CD4-positive, CD25-positive, alpha-beta regulatory T cell (primary cell): ENCODE data around the gene RPS21. TPM values are rescaled to one million over a fixed set of nuclear protein-coding genes. Genes with fewer than 3 reads are reported as not detected.

ENCODE experiments used
- ATAC-seq, 2 donors: fragments of 150-1000 bp; cut with Tn5 transposase; one replicate each; pipeline ENCODE4 v1.10.0; 2021; ENCODE audit warnings: low read depth in 2 of 2, moderate number of reproducible peaks in 2 of 2, moderate library complexity in 1 of 2
- DNase-seq, 3 donors: peaks; one replicate each; pipeline versions ENCODE4 v3.0.0 to v3.0.0-alpha.2; 2012 to 2022; ENCODE audit warnings: mixed read lengths in 1 of 3
- H3K27ac ChIP-seq: one replicate; pipeline ENCODE4 v1.7.0; 2013; ENCODE audit warnings: mild to moderate bottlenecking, low read length; ENCODE audit not compliant: insufficient read depth, poor library complexity, severe bottlenecking
- H3K27me3 ChIP-seq: one replicate; pipeline ENCODE4 v1.7.0; 2013; ENCODE audit warnings: low read length; ENCODE audit not compliant: control insufficient read depth, insufficient read depth
- H3K36me3 ChIP-seq: one replicate; pipeline ENCODE4 v1.7.0; 2013; ENCODE audit warnings: mild to moderate bottlenecking, low read length, moderate library complexity; ENCODE audit not compliant: control insufficient read depth, insufficient read depth
- H3K4me1 ChIP-seq: 2 replicates; pipeline ENCODE4 v1.7.0; 2013; ENCODE audit warnings: mild to moderate bottlenecking, low read length; ENCODE audit not compliant: insufficient read depth, control insufficient read depth, poor library complexity, severe bottlenecking
- H3K4me3 ChIP-seq: one replicate; pipeline ENCODE4 v1.7.0; 2013; ENCODE audit warnings: low read depth, mild to moderate bottlenecking, low read length, moderate library complexity
- H3K9me3 ChIP-seq, 2 experiments: 1 replicate in 1 of 2; 2 replicates in 1 of 2; pipeline ENCODE4 v1.7.0; 2013; ENCODE audit warnings: low read length in 2 of 2, mild to moderate bottlenecking in 1 of 2, moderate library complexity in 1 of 2; ENCODE audit not compliant: control insufficient read depth in 2 of 2
- H3K27ac Mint-ChIP-seq, 3 donors: one replicate each; pipeline ENCODE4 v1.8.0; 2020 to 2022; ENCODE audit warnings: mild to moderate bottlenecking in 3 of 3, mixed read lengths in 3 of 3, moderate library complexity in 2 of 3
- H3K27me3 Mint-ChIP-seq: one replicate; pipeline ENCODE4 v1.8.0; 2022; ENCODE audit warnings: mild to moderate bottlenecking, mixed read lengths
- H3K36me3 Mint-ChIP-seq: one replicate; pipeline ENCODE4 v1.8.0; 2020; ENCODE audit warnings: mixed read lengths
- H3K4me1 Mint-ChIP-seq, 4 donors: one replicate each; pipeline ENCODE4 v1.8.0; 2020 to 2022; ENCODE audit warnings: mixed read lengths in 4 of 4, mild to moderate bottlenecking in 1 of 4
- H3K4me3 Mint-ChIP-seq, 4 donors: one replicate each; pipeline ENCODE4 v1.8.0; 2020 to 2022; ENCODE audit warnings: mild to moderate bottlenecking in 4 of 4, mixed read lengths in 4 of 4, moderate library complexity in 3 of 4
- H3K9me3 Mint-ChIP-seq, 7 donors: one replicate each; pipeline ENCODE4 v1.8.0; 2020 to 2022; ENCODE audit warnings: mixed read lengths in 7 of 7, mild to moderate bottlenecking in 3 of 7, moderate library complexity in 2 of 7
- polyA plus RNA-seq, 4 donors: library from polyadenylated mRNA; unstranded; fragments of 300-500 nt; fragmentation: Illumina TruSeq; gene quantifications; one replicate each; pipeline ENCODE4 v1.2.3, GENCODE V29; 2021
- total RNA-seq: library from RNA; stranded (reverse); gene quantifications from one replicate; pipeline ENCODE4 v1.2.3, GENCODE V29; 2022

The RPS21 gene
- total and polyA plus RNA-seq, 5 donors from 2014 or later = 1,945 to 3,094 (median 2,256) TPM

DNA sequence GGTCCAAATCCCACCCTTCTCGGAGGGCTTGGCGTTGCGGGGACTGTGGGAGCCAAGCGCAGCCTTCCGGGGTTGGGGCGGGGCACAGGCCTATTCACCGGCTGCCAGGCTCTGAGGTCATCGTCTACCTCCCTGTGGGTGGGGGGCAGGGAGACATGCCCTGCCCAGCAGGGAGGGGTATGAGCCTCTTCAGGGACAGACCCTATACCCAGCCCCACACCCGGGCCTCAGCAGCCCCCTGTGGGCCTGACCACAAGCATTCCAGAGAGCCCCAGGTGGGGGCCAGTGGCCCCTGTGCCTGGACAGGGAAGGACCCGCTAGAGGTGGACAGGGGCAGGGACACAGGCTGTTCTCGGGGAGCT lies 31.4 kb upstream of the RPS21 start:
- Mint-ChIP-seq H3K9me3 (no peaks in the 10 kb centered on the region), H3K27me3 (no peaks in the 10 kb centered on the region), H3K27ac (no peak overlapping the region), H3K4me3 (no peak overlapping the region), H3K4me1 (no peaks in the 10 kb centered on the region), H3K36me3 (no peaks in the 10 kb centered on the region)
- DNase-seq = no peak
- H3K4me3 ChIP-seq = no peak overlapping the region
- ATAC-seq = no peak
- no peak overlapping the region for H3K27ac ChIP-seq
- H3K36me3 ChIP-seq = no peaks in the 10 kb centered on the region
- no peaks in the 10 kb centered on the region for H3K4me1 ChIP-seq
- H3K9me3 ChIP-seq = no peaks in the 10 kb centered on the region
- no peaks in the 10 kb centered on the region for H3K27me3 ChIP-seq

DNA sequence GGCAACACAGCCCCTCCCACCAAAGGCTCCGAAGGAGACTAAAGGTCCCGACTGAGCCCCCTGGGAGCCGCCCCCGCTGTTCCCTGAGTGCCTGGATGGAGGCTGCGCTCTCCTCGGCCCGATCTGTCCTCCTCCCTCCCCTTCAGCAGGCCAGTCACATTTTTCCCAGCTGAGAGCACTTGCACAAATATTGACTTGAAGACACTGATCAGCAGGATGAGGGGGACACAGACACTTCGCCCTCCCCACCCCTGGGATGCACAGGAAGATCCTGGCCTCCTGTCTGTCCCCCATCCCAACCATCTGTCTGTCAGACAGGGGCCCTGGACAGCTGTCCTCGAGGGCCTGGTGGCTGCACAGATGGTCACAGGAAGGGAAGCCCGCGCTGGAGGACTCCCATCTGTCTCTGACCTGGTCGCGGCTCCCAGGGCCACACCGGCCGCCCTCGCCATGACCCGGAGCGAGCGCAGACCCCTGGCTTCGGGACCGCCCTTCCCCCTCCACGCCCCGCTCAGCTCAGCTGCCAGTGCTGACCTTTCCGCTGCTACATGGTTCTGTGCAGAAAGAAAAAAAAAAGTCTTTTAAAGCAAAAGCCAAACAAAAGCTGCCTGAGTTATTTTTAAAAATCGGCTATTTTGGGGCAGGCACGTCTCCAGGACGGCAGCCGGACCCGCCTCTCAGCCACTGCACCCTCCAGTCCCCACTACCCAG lies 30.9 kb upstream of the RPS21 start:
- no peaks in the 10 kb centered on the region for H3K9me3 Mint-ChIP-seq
- Histone ChIP-seq H3K27ac (no peak overlapping the region), H3K4me1 (no peaks in the 10 kb centered on the region), H3K27me3 (no peaks in the 10 kb centered on the region), H3K36me3 (no peaks in the 10 kb centered on the region), H3K4me3 (no peak overlapping the region), H3K9me3 (no peaks in the 10 kb centered on the region)
- H3K27ac Mint-ChIP-seq = no peak overlapping the region
- ATAC-seq (no peak), DNase-seq (no peak)
- H3K36me3 Mint-ChIP-seq = no peaks in the 10 kb centered on the region
- no peaks in the 10 kb centered on the region for H3K27me3 Mint-ChIP-seq
- no peak overlapping the region for H3K4me3 Mint-ChIP-seq
- H3K4me1 Mint-ChIP-seq = no peaks in the 10 kb centered on the region

- Mint-ChIP-seq H3K27ac (no peak overlapping the region), H3K27me3 (no peaks in the 10 kb centered on the region), H3K4me3 (no peak overlapping the region), H3K9me3 (no peaks in the 10 kb centered on the region), H3K36me3 (no peaks in the 10 kb centered on the region), H3K4me1 (no peaks in the 10 kb centered on the region)
- no peaks in the 10 kb centered on the region for H3K27me3 ChIP-seq
- ATAC-seq (no peak), DNase-seq (no peak)
- no peak overlapping the region for H3K27ac ChIP-seq
- H3K4me3 ChIP-seq = no peak overlapping the region
- no peaks in the 10 kb centered on the region for H3K36me3 ChIP-seq
- no peaks in the 10 kb centered on the region for H3K4me1 ChIP-seq
- no peaks in the 10 kb centered on the region for H3K9me3 ChIP-seq
Measured at GRCh38 chr20:62356589-62357186, 30.2 kb upstream of the RPS21 start.

- Mint-ChIP-seq H3K27ac (no peak overlapping the region), H3K4me3 (no peak overlapping the region), H3K27me3 (no peaks in the 10 kb centered on the region), H3K9me3 (no peaks in the 10 kb centered on the region), H3K36me3 (no peaks in the 10 kb centered on the region), H3K4me1 (no peaks in the 10 kb centered on the region)
- Histone ChIP-seq H3K4me1 (no peaks in the 10 kb centered on the region), H3K27me3 (no peaks in the 10 kb centered on the region), H3K36me3 (no peaks in the 10 kb centered on the region), H3K9me3 (no peaks in the 10 kb centered on the region), H3K4me3 (no peak overlapping the region), H3K27ac (no peak overlapping the region)
- ATAC-seq (no peak), DNase-seq (no peak)
Measured at GRCh38 chr20:62357187-62357667, 29.7 kb upstream of the RPS21 start.

GRCh38 chr20:62357681-62358080 lies 29.2 kb upstream of the RPS21 start:
- Histone ChIP-seq H3K27ac (no peak overlapping the region), H3K4me3 (no peak overlapping the region)
- no peaks in the 10 kb centered on the region for H3K9me3 Mint-ChIP-seq

DNA sequence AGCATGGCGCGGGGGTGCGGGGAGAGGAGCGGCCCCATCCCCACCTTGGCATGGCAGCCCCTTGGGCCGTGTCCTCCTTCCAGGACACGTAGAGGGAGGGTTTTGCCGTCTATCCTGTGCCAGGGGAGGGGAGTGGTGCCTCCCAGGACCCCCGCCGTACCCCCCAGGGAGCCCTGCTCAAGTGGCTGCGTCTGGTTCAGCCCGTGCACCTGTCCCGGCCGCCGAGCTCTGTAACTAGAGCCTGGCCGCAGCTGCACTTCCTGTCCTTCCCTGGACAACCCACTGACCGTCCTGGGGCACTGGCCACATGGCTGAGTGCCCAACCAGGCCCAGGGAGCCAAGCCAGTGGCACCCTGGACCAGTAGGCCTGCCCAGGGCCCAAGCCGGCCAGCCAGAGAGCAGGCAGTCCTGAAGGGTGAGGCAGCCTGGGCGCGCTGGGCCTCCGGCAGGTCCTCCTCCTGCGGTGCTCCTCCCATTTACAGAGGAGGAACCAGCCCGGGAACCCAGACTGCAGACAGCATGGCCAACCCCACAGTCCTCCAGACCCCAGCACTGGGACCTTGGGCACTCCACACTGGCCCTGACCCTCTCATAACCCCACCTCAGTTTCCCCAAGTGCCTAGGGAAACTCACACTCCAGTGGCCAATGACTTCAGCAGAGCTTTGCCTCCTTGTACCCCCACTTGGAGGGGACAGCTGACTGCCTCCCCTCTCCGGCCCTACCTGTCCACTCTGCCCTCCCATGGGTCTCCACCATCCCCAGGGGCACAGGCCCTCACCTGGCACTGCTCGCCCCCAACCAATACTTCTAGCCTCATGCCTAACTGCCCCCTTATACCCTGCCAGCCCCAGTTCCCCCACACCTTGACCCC lies 28.5 kb upstream of the RPS21 start:
- no peaks in the 10 kb centered on the region for H3K36me3 Mint-ChIP-seq
- ATAC-seq (no peak), DNase-seq (no peak)
- Histone ChIP-seq H3K27me3 (no peaks in the 10 kb centered on the region), H3K4me3 (no peak overlapping the region), H3K36me3 (no peaks in the 10 kb centered on the region), H3K9me3 (no peaks in the 10 kb centered on the region), H3K4me1 (no peaks in the 10 kb centered on the region), H3K27ac (no peak overlapping the region)
- no peak overlapping the region for H3K4me3 Mint-ChIP-seq
- no peaks in the 10 kb centered on the region for H3K9me3 Mint-ChIP-seq
- no peaks in the 10 kb centered on the region for H3K4me1 Mint-ChIP-seq
- no peak overlapping the region for H3K27ac Mint-ChIP-seq
- peaks cover 6% of the 10 kb centered on the region for H3K27me3 Mint-ChIP-seq

More at GRCh38 chr20:62357681-62358080, 29.2 kb upstream of the RPS21 start:
- Mint-ChIP-seq H3K4me1 (no peaks in the 10 kb centered on the region), H3K36me3 (no peaks in the 10 kb centered on the region), H3K27me3 (peaks cover 4% of the 10 kb centered on the region), H3K4me3 (no peak overlapping the region), H3K27ac (no peak overlapping the region)
- ATAC-seq (no peak), DNase-seq (no peak)
- H3K27me3 ChIP-seq = no peaks in the 10 kb centered on the region
- no peaks in the 10 kb centered on the region for H3K36me3 ChIP-seq
- no peaks in the 10 kb centered on the region for H3K9me3 ChIP-seq
- H3K4me1 ChIP-seq = no peaks in the 10 kb centered on the region

GRCh38 chr20:62359043-62359490 lies 27.8 kb upstream of the RPS21 start:
- Histone ChIP-seq H3K4me1 (no peaks in the 10 kb centered on the region), H3K36me3 (no peaks in the 10 kb centered on the region), H3K9me3 (no peaks in the 10 kb centered on the region), H3K4me3 (no peak overlapping the region), H3K27me3 (no peaks in the 10 kb centered on the region), H3K27ac (no peak overlapping the region)
- Mint-ChIP-seq H3K36me3 (no peaks in the 10 kb centered on the region), H3K27ac (no peak overlapping the region), H3K27me3 (peaks cover 9% of the 10 kb centered on the region), H3K4me1 (no peaks in the 10 kb centered on the region), H3K9me3 (no peaks in the 10 kb centered on the region), H3K4me3 (no peak overlapping the region)
- ATAC-seq (no peak), DNase-seq (no peak)
